ENCODE measurements around the gene THSD7B.
"Not testable (repeated sequence)": the region's sequence is repeated elsewhere in the genome, so short reads cannot be mapped to it uniquely, and the experiment has no call there.

Gene THSD7B

DNA sequence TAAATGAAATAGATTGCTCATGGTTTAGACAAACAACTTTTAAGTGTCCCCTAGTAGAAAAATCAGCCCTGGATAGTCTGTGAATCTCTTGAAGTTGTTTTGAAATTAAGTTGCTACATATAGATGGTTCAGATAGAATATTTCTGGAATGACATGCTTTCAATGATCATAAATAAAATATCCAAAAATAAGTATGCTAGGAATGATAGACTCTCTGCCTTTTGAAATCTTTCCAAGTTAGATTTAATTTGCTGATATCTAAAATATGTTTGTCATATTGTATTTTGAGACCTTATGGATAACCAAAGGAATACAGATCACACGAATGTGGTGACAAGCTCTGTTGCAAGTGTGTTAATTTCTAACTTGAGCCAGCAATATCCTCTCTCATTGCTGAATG, 488.7 kb downstream of the THSD7B start:
- no peaks in the 10 kb centered on the region for H3K27me3 Mint-ChIP-seq
- H3K36me3 Mint-ChIP-seq, result no peaks in the 10 kb centered on the region
- H3K27ac Mint-ChIP-seq, result no peak overlapping the region
- no peak overlapping the region for H3K4me3 Mint-ChIP-seq
- no peaks in the 10 kb centered on the region for H3K4me1 Mint-ChIP-seq
- no peak for DNase-seq
- CTCF ChIA-PET, result no interaction called here
- H3K9me3 Mint-ChIP-seq, result peaks cover 2% of the 10 kb centered on the region

GRCh38 chr2:137255345-137255744, 490.0 kb downstream of the THSD7B start:
- no peaks in the 10 kb centered on the region for H3K4me1 Mint-ChIP-seq
- H3K9me3 Mint-ChIP-seq, result peaks cover 2% of the 10 kb centered on the region
- H3K36me3 Mint-ChIP-seq, result no peaks in the 10 kb centered on the region
- no peak overlapping the region for H3K27ac Mint-ChIP-seq
- H3K4me3 Mint-ChIP-seq, result no peak overlapping the region
- DNase-seq, result no peak
- CTCF ChIA-PET, result no interaction called here
- no peaks in the 10 kb centered on the region for H3K27me3 Mint-ChIP-seq

DNA sequence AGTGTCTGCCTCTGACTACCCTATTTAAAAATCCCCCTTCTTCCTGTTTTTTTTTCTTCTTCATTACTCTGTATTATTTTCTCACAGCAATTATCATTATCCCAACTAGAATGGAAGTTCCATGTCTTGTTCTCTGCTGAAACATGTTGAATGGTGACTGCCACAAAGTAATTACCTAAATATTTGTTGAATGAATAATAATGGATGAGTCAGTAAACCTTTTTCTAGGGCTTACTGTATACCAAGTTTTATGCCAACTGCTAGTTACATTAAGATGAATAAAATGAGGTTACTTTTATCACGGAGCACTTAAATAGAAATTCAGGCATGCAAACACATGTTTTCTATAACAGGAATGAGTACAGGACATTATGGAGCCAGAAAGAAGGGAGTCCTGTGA, 490.6 kb downstream of the THSD7B start:
- Mint-ChIP-seq H3K9me3 (peaks cover 2% of the 10 kb centered on the region), H3K27ac (no peak overlapping the region), H3K36me3 (no peaks in the 10 kb centered on the region), H3K27me3 (no peaks in the 10 kb centered on the region), H3K4me1 (no peaks in the 10 kb centered on the region), H3K4me3 (no peak overlapping the region)
- no peak for DNase-seq
- CTCF ChIA-PET, result no interaction called here

- H3K27me3 Mint-ChIP-seq, result no peaks in the 10 kb centered on the region
- no peaks in the 10 kb centered on the region for H3K4me1 Mint-ChIP-seq
- peaks cover 2% of the 10 kb centered on the region for H3K9me3 Mint-ChIP-seq
- H3K36me3 Mint-ChIP-seq, result no peaks in the 10 kb centered on the region
- no peak overlapping the region for H3K27ac Mint-ChIP-seq
- no peak for DNase-seq
- CTCF ChIA-PET, result no interaction called here
- no peak overlapping the region for H3K4me3 Mint-ChIP-seq
Observed at GRCh38 chr2:137261881-137262585, 496.7 kb downstream of the THSD7B start.

DNA sequence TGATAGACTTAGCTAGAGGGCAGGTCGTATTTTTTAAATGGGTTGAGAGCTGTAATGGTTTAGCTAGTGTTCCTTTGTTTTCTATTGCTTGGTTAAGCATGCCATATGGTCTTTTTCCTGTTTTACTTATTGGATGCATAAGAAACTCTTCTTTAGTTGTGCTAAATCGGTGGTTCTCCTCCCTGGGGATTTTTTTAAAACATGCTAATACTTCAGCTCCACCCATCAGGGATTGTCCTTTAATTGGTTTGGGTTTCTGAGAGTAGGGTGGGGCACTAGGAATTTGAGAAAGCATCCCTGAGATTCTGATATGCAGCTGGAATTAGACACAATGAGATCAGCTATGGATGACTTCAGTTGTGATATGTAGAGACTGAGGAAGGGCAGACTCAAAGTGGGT, 497.2 kb downstream of the THSD7B start:
- CTCF ChIA-PET, result no interaction called here
- Mint-ChIP-seq H3K27ac (no peak overlapping the region), H3K4me3 (no peak overlapping the region), H3K4me1 (no peaks in the 10 kb centered on the region), H3K27me3 (no peaks in the 10 kb centered on the region), H3K36me3 (no peaks in the 10 kb centered on the region), H3K9me3 (peaks cover 2% of the 10 kb centered on the region)
- no peak for DNase-seq

DNA sequence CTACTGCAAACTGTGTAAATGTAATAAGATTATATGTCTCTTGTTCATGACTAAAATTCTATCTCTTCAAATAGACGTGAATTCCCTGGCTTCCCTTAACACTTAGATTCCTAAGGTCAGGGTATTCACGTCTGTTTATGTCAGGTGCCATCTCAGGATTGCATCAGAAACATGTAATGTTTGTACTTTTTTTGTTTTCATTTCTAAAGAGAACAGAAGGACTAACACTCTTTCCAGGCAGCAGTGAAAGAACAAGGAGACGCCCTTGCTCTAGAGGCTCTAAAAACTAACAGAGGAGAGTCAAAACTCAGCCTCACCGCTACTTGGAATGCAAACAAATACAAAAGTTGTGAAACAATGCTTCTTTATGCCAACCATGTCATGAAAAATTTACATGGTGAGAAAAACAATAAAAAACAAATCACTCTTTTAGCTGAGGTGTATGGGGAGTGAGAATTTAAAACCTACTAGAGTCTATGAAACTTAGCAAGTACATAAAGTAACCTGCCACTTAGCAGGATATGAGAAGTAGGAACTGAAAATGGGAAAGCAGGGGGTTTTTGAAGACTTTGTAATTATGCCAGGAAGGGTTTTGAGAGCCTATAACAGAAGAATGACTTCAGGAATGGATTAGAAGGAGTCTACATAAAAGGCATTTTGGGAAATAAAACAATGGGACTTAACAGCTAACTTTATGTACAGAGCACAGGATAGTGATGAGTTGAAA, 522.7 kb downstream of the THSD7B start:
- H3K4me1 Mint-ChIP-seq, result no peaks in the 10 kb centered on the region
- H3K36me3 Mint-ChIP-seq, result no peaks in the 10 kb centered on the region
- H3K9me3 Mint-ChIP-seq, result peaks cover 5% of the 10 kb centered on the region
- CTCF ChIA-PET, result no interaction called here
- no peak overlapping the region for H3K27ac Mint-ChIP-seq
- no peaks in the 10 kb centered on the region for H3K27me3 Mint-ChIP-seq
- no peak for DNase-seq
- H3K4me3 Mint-ChIP-seq, result no peak overlapping the region

DNA sequence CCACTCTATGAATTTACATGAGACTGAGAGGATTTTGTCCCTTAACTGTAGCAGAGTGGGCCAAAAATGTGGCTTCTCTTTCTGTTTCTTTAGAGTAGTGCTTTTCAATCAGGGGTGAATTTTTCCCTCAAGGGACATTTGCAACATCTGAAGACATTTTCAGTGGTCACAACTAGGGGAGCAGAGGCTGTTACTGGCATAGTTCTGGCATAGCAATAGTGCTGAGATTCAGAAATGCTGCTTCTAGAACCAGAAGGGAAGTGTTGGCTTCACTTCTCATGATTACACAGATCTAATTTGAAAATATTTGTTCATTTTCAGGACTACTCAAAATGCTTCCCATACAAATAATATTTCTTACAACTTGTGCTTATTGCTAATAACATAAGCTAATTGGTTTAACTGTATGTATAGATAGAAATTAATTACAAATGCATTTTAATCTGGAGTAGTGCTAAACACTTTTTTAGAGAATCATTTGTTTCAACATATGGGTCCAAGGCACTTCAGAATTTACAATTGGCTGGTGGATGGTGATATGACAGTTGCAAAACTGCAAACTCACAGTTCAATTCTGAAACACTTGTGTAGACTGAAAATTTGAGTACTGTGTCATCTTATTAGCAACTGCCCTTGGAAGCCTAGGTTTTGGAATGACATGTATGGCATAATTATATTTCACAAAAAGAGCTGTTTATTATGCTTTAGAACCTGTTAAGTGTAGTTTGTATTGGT, 526.7 kb downstream of the THSD7B start:
- H3K4me3 Mint-ChIP-seq, result no peak overlapping the region
- CTCF ChIA-PET, result no interaction called here
- no peaks in the 10 kb centered on the region for H3K36me3 Mint-ChIP-seq
- no peak for DNase-seq
- no peak overlapping the region for H3K27ac Mint-ChIP-seq
- peaks cover 2% of the 10 kb centered on the region for H3K9me3 Mint-ChIP-seq
- no peaks in the 10 kb centered on the region for H3K27me3 Mint-ChIP-seq
- H3K4me1 Mint-ChIP-seq, result no peaks in the 10 kb centered on the region

DNA sequence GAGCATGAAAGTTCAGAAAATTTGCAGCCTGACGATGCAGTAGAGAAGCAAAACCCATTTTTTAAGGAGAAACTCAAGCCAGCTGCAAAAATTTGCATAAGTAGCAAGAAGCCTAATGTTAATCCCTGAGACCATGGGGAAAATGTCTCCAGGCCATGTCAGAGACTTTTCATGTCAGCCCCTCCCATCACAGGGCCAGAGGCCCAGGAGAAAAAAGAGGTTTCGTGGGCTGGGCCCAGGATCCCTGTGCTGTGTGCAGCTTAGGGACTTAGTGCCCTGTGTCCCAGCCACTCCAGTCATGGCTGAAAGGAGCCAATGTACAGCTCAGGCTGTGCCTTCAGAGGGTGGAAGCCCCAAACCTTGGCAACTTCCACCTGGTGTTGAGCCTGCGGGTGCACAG, 533.0 kb downstream of the THSD7B start:
- Mint-ChIP-seq H3K4me1 (no peaks in the 10 kb centered on the region), H3K27ac (no peak overlapping the region), H3K4me3 (no peak overlapping the region), H3K9me3 (peaks cover 7% of the 10 kb centered on the region), H3K36me3 (no peaks in the 10 kb centered on the region), H3K27me3 (no peaks in the 10 kb centered on the region)
- CTCF ChIA-PET, result no interaction called here
- DNase-seq, result no peak

DNA sequence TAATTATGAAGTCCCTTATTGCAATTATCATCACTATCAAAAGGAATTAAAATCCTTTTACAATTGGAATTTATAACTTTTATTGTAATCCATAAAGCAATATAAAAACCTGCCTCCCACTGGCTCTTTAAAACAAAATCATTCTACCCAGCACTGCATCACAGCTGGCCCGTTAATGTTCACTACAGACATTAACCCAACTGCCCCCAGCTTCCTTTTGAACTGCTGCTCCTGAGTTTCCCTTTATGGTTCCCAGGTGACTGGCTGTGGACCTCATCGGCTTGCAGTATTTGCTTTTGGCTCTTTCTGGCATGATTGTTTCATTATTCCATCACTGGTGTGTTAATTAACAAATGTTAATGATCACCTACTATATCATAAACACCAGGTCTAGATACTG, 535.6 kb downstream of the THSD7B start:
- Mint-ChIP-seq H3K9me3 (peaks cover 7% of the 10 kb centered on the region), H3K27ac (no peak overlapping the region), H3K4me3 (no peak overlapping the region), H3K27me3 (no peaks in the 10 kb centered on the region), H3K36me3 (no peaks in the 10 kb centered on the region), H3K4me1 (no peaks in the 10 kb centered on the region)
- no peak for DNase-seq
- CTCF ChIA-PET, result no interaction called here

DNA sequence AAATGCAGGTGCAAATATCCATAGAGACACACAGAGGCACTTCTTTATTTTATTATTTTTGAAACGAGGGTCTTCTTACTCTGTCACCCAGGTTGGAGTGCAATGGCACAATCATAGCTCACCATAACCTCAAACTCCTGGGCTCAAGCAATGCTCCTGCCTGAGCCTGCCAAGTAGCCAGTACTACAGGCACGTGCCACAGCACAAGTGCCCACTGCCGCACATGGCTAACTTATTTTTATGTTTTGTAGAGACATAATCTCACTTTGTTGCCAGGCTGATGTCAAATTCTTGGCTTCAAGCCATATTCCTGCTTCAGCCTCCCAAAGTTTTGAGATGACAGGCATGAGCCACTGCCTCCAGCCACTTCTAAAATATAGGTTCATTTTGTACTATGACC, 537.6 kb downstream of the THSD7B start:
- no peak for DNase-seq
- Mint-ChIP-seq H3K27me3 (no peaks in the 10 kb centered on the region), H3K4me1 (no peaks in the 10 kb centered on the region), H3K27ac (no peak overlapping the region), H3K9me3 (peaks cover 1% of the 10 kb centered on the region), H3K4me3 (no peak overlapping the region), H3K36me3 (no peaks in the 10 kb centered on the region)
- CTCF ChIA-PET, result no interaction called here

DNA sequence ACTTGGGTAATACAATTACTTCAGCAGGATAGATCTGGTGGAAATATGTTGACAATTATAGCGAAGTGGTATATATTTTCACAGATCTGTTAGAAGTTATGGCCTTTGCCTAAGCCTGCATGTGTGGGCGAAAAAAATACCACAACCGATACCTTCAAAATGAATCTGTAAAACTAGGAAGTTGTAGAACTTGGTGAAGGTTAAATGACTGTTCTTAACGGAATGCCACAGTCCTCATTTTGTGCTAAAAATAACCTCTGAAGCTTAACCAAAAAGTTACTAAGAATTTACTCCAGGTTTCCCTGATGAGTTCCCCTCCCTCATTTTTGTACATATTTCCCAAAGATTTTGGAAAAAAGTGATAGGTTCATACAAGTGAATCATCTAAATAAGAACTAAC, 550.7 kb downstream of the THSD7B start:
- Mint-ChIP-seq H3K36me3 (no peaks in the 10 kb centered on the region), H3K27me3 (no peaks in the 10 kb centered on the region), H3K4me1 (no peaks in the 10 kb centered on the region), H3K27ac (no peak overlapping the region), H3K9me3 (peaks cover 5% of the 10 kb centered on the region), H3K4me3 (no peak overlapping the region)
- CTCF ChIA-PET, result no interaction called here
- no peak for DNase-seq

GRCh38 chr2:137321566-137321965, 556.2 kb downstream of the THSD7B start:
- no peak for DNase-seq
- no peaks in the 10 kb centered on the region for H3K36me3 Mint-ChIP-seq
- H3K9me3 Mint-ChIP-seq, result peaks cover 4% of the 10 kb centered on the region
- CTCF ChIA-PET, result no interaction called here
- no peaks in the 10 kb centered on the region for H3K4me1 Mint-ChIP-seq
- no peak overlapping the region for H3K27ac Mint-ChIP-seq
- H3K27me3 Mint-ChIP-seq, result no peaks in the 10 kb centered on the region
- H3K4me3 Mint-ChIP-seq, result no peak overlapping the region

DNA sequence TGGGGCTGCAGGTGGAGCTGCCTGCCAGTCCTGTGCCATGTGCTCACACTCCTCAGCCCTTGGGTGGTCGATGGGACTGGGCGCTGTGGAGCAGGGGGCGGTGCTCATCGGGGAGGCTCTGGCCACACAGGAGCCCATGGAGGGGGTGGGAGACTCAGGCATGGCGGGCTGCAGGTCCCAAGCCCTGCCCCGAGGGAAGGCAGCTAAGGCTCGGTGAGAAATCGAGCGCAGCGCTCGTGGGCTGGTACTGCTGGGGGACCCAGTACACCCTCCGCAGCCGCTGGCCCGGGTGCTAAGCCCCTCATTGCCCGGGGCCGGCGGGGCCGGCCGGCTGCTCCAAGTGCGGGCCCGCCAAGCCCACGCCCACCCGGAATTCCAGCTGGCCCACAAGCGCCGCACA, 566.2 kb downstream of the THSD7B start:
- H3K36me3 Mint-ChIP-seq, CTCF ChIA-PET, H3K4me3 Mint-ChIP-seq, H3K27me3 Mint-ChIP-seq, H3K4me1 Mint-ChIP-seq, H3K9me3 Mint-ChIP-seq, H3K27ac Mint-ChIP-seq, DNase-seq: not testable (repeated sequence)

- Mint-ChIP-seq H3K27ac (no peak overlapping the region), H3K4me1 (no peaks in the 10 kb centered on the region), H3K36me3 (no peaks in the 10 kb centered on the region), H3K4me3 (no peak overlapping the region), H3K27me3 (no peaks in the 10 kb centered on the region), H3K9me3 (peaks cover 4% of the 10 kb centered on the region)
- DNase-seq, result no peak
- CTCF ChIA-PET, result no interaction called here
Observed at GRCh38 chr2:137333386-137334165, 568.2 kb downstream of the THSD7B start.

Measured in activated naive CD4-positive, alpha-beta T cell treated with anti-CD3 and anti-CD28 coated beads, Interleukin-2, amount 10 ng/mL, durations not matched to agents 7 days and 5 days (primary cell).